DOHH2 (cell line): ENCODE data around the gene PCMT1.

Experiments
- H3F3A ChIP-seq: fragments of 200-600 bp; sonication (generic), shearing (Covaris generic); 2 replicates; pipeline ENCODE4 v1.6.0; 2016; ENCODE audit warnings: antibody characterized with exemption, mild to moderate bottlenecking; ENCODE audit not compliant: control insufficient read depth, insufficient read depth
- H3K27ac ChIP-seq: fragments of 200-600 bp; sonication (generic); 2 replicates; pipeline ENCODE4 v1.5.1; 2014; ENCODE audit warnings: low read depth, mild to moderate bottlenecking, low read length, moderate library complexity
- H3K27me3 ChIP-seq: fragments of 200-600 bp; sonication (generic); 2 replicates; pipeline ENCODE4 v1.6.1; 2014; ENCODE audit warnings: mild to moderate bottlenecking, low read length, mixed read lengths; ENCODE audit not compliant: control insufficient read depth
- H3K36me3 ChIP-seq: fragments of 200-600 bp; sonication (generic); 2 replicates; pipeline ENCODE4 v1.6.1; 2014; ENCODE audit warnings: mild to moderate bottlenecking, low read length, moderate library complexity, mixed read lengths; ENCODE audit not compliant: control insufficient read depth
- H3K4me1 ChIP-seq: fragments of 200-600 bp; sonication (generic); 2 replicates; pipeline ENCODE4 v1.6.1; 2014; ENCODE audit warnings: mild to moderate bottlenecking, low read length, mixed read lengths; ENCODE audit not compliant: control insufficient read depth
- H3K4me2 ChIP-seq: fragments of 200-600 bp; sonication (generic); 2 replicates; pipeline ENCODE4 v1.6.0; 2014; ENCODE audit warnings: mild to moderate bottlenecking, low read length, moderate library complexity
- H3K4me3 ChIP-seq: fragments of 200-600 bp; sonication (generic); 2 replicates; pipeline ENCODE4 v1.5.1; 2014; ENCODE audit warnings: mild to moderate bottlenecking, low read length, mixed read lengths
- H3K79me2 ChIP-seq: fragments of 200-600 bp; sonication (generic); 2 replicates; pipeline ENCODE4 v1.6.1; 2014; ENCODE audit warnings: mild to moderate bottlenecking, low read length, mixed read lengths; ENCODE audit not compliant: control insufficient read depth
- H3K9me2 ChIP-seq: fragments of 200-600 bp; sonication (generic); replicated peaks from 2 replicates; pipeline ENCODE4 v1.6.1; 2014; ENCODE audit warnings: mild to moderate bottlenecking, low read length, mixed read lengths; ENCODE audit not compliant: control insufficient read depth
- H3K9me3 ChIP-seq: fragments of 200-600 bp; sonication (generic); 2 replicates; pipeline ENCODE4 v1.6.1; 2014; ENCODE audit warnings: antibody characterized with exemption, low read length, mixed read lengths; ENCODE audit not compliant: control insufficient read depth, insufficient read depth
- H4K20me1 ChIP-seq: fragments of 200-600 bp; sonication (generic); 2 replicates; pipeline ENCODE4 v1.6.0; 2014; ENCODE audit warnings: low read depth, mild to moderate bottlenecking, antibody characterized with exemption, low read length, moderate library complexity; ENCODE audit not compliant: control insufficient read depth, insufficient read depth
- EZH2phosphoT487 ChIP-seq: fragments of 200-600 bp; sonication (generic); IDR thresholded peaks from 2 replicates; pipeline ENCODE4 v1.6.1; 2017; ENCODE audit warnings: borderline replicate concordance, mild to moderate bottlenecking, antibody characterized with exemption, low read length, moderate library complexity, mixed read lengths
- TF ChIP-seq, protein P1 (sequence below): fragments of 200-600 bp; sonication (generic); IDR thresholded peaks from one replicate; pipeline ENCODE4 v1.5.1; 2014; ENCODE audit warnings: antibody characterized with exemption, mild to moderate bottlenecking, low read depth, low read length; ENCODE audit not compliant: poor library complexity, severe bottlenecking

The PCMT1 gene

DNA sequence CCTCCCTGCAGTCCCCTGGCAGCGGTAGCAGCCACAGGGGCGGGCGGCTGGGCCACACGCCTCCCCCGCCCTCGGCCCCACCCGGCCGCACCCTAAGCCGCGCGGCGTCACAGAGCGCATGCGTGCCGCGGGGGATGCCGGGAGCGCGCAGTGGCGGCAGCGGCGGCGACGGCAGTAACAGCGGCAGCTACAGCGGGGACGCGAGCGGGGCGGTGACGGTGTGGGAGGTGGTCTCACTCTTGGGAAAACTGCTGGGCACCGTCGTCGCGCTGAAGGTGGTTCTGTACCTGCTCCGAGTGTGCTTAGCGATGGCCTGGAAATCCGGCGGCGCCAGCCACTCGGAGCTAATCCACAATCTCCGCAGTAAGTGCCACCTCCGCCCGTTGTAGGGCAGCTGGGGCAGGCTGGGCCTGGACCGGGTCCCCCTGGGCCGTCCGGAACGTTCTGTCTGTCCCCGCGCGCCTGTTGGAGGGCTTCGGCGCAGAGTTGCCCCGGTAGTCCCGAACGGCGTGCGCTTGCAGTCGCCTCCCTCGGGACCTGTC lies at the start of gene PCMT1:
Gene PCMT1, plus strand, starts transcription at position 148 of the 542 bp plus-strand sequence. Its CDS starts 161 bp downstream, at position 309.
- peak within 1 kb of the TSS; percentile 98 for H3K4me2 ChIP-seq
- H3K27me3 ChIP-seq: no peaks in the 10 kb centered on the region
- peak within 1 kb of the TSS; percentile 76 for H3K27ac ChIP-seq
- no peaks in the 10 kb centered on the region for H3K9me2 ChIP-seq
- TF ChIP-seq, protein P1, sequence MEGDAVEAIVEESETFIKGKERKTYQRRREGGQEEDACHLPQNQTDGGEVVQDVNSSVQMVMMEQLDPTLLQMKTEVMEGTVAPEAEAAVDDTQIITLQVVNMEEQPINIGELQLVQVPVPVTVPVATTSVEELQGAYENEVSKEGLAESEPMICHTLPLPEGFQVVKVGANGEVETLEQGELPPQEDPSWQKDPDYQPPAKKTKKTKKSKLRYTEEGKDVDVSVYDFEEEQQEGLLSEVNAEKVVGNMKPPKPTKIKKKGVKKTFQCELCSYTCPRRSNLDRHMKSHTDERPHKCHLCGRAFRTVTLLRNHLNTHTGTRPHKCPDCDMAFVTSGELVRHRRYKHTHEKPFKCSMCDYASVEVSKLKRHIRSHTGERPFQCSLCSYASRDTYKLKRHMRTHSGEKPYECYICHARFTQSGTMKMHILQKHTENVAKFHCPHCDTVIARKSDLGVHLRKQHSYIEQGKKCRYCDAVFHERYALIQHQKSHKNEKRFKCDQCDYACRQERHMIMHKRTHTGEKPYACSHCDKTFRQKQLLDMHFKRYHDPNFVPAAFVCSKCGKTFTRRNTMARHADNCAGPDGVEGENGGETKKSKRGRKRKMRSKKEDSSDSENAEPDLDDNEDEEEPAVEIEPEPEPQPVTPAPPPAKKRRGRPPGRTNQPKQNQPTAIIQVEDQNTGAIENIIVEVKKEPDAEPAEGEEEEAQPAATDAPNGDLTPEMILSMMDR: no peak
- TF ChIP-seq EZH2phosphoT487: no peak
- peak within 1 kb of the TSS; percentile 99 for H3K4me3 ChIP-seq
- H3K79me2 ChIP-seq: peaks cover 76% of the 10 kb centered on the region
- peaks cover 56% of the 10 kb centered on the region for H3K4me1 ChIP-seq
- 0 out of 2 replicates have a peak, but pooled peaks cover 2% of the 10 kb centered on the region for H3F3A ChIP-seq
- peaks cover 34% of the 10 kb centered on the region for H3K36me3 ChIP-seq
- H4K20me1 ChIP-seq: peaks cover 12% of the 10 kb centered on the region; the same call in 1 of the 2 replicates
- H3K9me3 ChIP-seq: no peaks in the 10 kb centered on the region

DNA sequence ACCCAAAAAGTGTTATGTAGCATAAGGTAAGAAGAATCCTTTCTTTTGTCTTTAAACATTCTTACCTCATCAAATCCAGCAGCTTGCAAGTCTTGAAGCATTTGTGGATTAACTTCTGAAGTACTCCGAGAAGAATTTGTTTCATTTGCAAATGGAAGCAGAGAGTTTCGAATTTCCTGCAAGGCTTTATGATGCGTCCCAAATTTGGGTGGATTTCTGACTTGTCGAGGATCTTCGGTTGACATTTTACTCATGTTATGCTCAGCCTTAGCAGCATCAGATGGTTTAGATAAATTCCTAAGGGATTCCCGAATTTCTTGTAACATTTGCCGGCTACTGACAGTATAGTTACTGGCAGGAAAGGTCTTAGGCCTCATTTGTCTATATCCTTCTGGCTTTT lies 47.8 kb upstream of the PCMT1 start:
- no peaks in the 10 kb centered on the region for H3K27me3 ChIP-seq
- no peaks in the 10 kb centered on the region for H3K9me2 ChIP-seq
- TF ChIP-seq, protein P1: no peak
- TF ChIP-seq EZH2phosphoT487: no peak
- peaks cover 50% of the 10 kb centered on the region for H3K36me3 ChIP-seq
- no peaks in the 10 kb centered on the region for H3K4me1 ChIP-seq
- peaks cover 98% of the 10 kb centered on the region for H3K79me2 ChIP-seq
- H3K4me3 ChIP-seq: no peak overlapping the region
- peaks cover 14% of the 10 kb centered on the region; the same call in 1 of the 2 replicates for H4K20me1 ChIP-seq
- H3F3A ChIP-seq: peaks cover 10% of the 10 kb centered on the region
- H3K27ac ChIP-seq: no peak overlapping the region
- no peaks in the 10 kb centered on the region for H3K9me3 ChIP-seq
- no peak overlapping the region for H3K4me2 ChIP-seq

DNA sequence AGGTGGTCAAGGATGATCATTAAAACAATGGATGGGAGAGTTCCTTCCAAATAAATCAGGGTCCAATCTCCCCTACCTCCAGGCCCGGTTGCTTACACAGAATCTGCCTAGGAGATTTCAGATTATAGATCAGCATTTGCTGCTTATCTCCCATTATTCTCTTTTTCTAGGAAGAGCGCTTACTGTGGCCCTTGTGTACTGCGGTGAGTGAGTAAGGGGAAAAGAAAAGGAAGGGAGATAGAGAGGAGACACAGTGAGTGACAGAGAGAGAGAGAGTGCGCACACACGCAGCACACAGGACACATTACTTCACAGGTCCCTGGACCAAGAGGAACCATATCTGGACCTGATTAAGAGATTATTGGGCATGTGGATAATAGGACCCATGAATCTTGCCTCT lies 37.8 kb upstream of the PCMT1 start:
- H3K79me2 ChIP-seq: peaks cover 98% of the 10 kb centered on the region
- H3K27me3 ChIP-seq: no peaks in the 10 kb centered on the region
- no peak overlapping the region for H3K27ac ChIP-seq
- peaks cover 7% of the 10 kb centered on the region for H4K20me1 ChIP-seq
- H3K4me3 ChIP-seq: no peak overlapping the region
- H3K4me1 ChIP-seq: peaks cover 47% of the 10 kb centered on the region
- TF ChIP-seq, protein P1: no peak
- no peak for TF ChIP-seq EZH2phosphoT487
- no peaks in the 10 kb centered on the region for H3K9me2 ChIP-seq
- no peaks in the 10 kb centered on the region for H3K9me3 ChIP-seq
- no peak overlapping the region for H3K4me2 ChIP-seq
- H3F3A ChIP-seq: peaks cover 13% of the 10 kb centered on the region
- H3K36me3 ChIP-seq: peaks cover 30% of the 10 kb centered on the region
